H9 (cell line): ENCODE data around the gene CDH23. TPM values are rescaled to one million over a fixed set of nuclear protein-coding genes. Genes with fewer than 3 reads are reported as not detected.

Experiments used
- DNase-seq: peaks from one replicate; pipeline ENCODE4 v3.0.0-alpha.2; 2017
- H2AFZ ChIP-seq: one replicate; pipeline ENCODE4 v1.6.1; 2013; ENCODE audit warnings: mild to moderate bottlenecking, low read length, control low read depth, moderate library complexity
- H2AK5ac ChIP-seq: 2 replicates; pipeline ENCODE4 v1.6.1; 2013; ENCODE audit warnings: low read length, control low read depth, mixed read lengths; ENCODE audit not compliant: insufficient read length
- H2BK120ac ChIP-seq: one replicate; pipeline ENCODE4 v1.6.1; 2013; ENCODE audit warnings: low read depth, mild to moderate bottlenecking, low read length, control low read depth, inconsistent platforms; ENCODE audit not compliant: poor library complexity, severe bottlenecking
- H2BK12ac ChIP-seq: 2 replicates; pipeline ENCODE4 v1.6.1; 2013; ENCODE audit warnings: low read length, control low read depth, mixed read lengths, low read depth; ENCODE audit not compliant: insufficient read length
- H2BK15ac ChIP-seq: 2 replicates; pipeline ENCODE4 v1.6.1; 2013; ENCODE audit warnings: low read depth, low read length, control low read depth
- H2BK20ac ChIP-seq: one replicate; pipeline ENCODE4 v1.6.1; 2013; ENCODE audit warnings: low read depth, mild to moderate bottlenecking, low read length, control low read depth, inconsistent platforms; ENCODE audit not compliant: poor library complexity, severe bottlenecking
- H2BK5ac ChIP-seq: 2 replicates; pipeline ENCODE4 v1.6.1; 2013; ENCODE audit warnings: low read length, control low read depth, mixed read lengths; ENCODE audit not compliant: insufficient read length
- H3K14ac ChIP-seq: 2 replicates; pipeline ENCODE4 v1.6.1; 2013; ENCODE audit warnings: low read length, control low read depth; ENCODE audit not compliant: insufficient read depth
- H3K18ac ChIP-seq: 2 replicates; pipeline ENCODE4 v1.6.1; 2013; ENCODE audit warnings: low read depth, mild to moderate bottlenecking, mixed read lengths, low read length, control low read depth; ENCODE audit not compliant: insufficient read length
- H3K23ac ChIP-seq: 2 replicates; pipeline ENCODE4 v1.6.1; 2013; ENCODE audit warnings: low read length, control low read depth, mixed read lengths, low read depth; ENCODE audit not compliant: insufficient read length
- H3K23me2 ChIP-seq: 2 replicates; pipeline ENCODE4 v1.6.1; 2013; ENCODE audit warnings: low read depth, mild to moderate bottlenecking, mixed read lengths, low read length, control low read depth; ENCODE audit not compliant: insufficient read length, poor library complexity, severe bottlenecking
- H3K27ac ChIP-seq: 2 replicates; pipeline ENCODE4 v1.5.1; 2013; ENCODE audit warnings: low read length, control low read depth, mixed read lengths, low read depth; ENCODE audit not compliant: insufficient read length
- H3K27me3 ChIP-seq: 2 replicates; pipeline ENCODE4 v1.6.1; 2013; ENCODE audit warnings: low read length, control low read depth, inconsistent platforms; ENCODE audit not compliant: insufficient read depth
- H3K4ac ChIP-seq: 2 replicates; pipeline ENCODE4 v1.6.1; 2013; ENCODE audit warnings: low read depth, mild to moderate bottlenecking, control low read depth, inconsistent platforms, low read length, moderate library complexity
- H3K4me1 ChIP-seq: 2 replicates; pipeline ENCODE4 v1.6.1; 2013; ENCODE audit warnings: low read length, control low read depth, inconsistent platforms; ENCODE audit not compliant: insufficient read depth
- H3K4me2 ChIP-seq: 2 replicates; pipeline ENCODE4 v1.6.1; 2013; ENCODE audit warnings: low read length, control low read depth, mixed read lengths; ENCODE audit not compliant: insufficient read length, insufficient read depth
- H3K56ac ChIP-seq: 2 replicates; pipeline ENCODE4 v1.6.1; 2013; ENCODE audit warnings: low read depth, mild to moderate bottlenecking, mixed read lengths, low read length, control low read depth; ENCODE audit not compliant: insufficient read length
- H3K79me1 ChIP-seq: 2 replicates; pipeline ENCODE4 v1.6.1; 2013; ENCODE audit warnings: low read depth, mild to moderate bottlenecking, moderate library complexity, low read length, control low read depth, inconsistent platforms; ENCODE audit not compliant: insufficient read depth, poor library complexity, severe bottlenecking
- H3K79me2 ChIP-seq: 2 replicates; pipeline ENCODE4 v1.6.1; 2013; ENCODE audit warnings: low read length, control low read depth, inconsistent platforms; ENCODE audit not compliant: insufficient read depth
- H3K9ac ChIP-seq: 2 replicates; pipeline ENCODE4 v1.6.1; 2013; ENCODE audit warnings: low read length, control low read depth, mixed read lengths; ENCODE audit not compliant: insufficient read length; ENCODE audit errors: extremely low read depth
- H3K9me3 ChIP-seq: one replicate; pipeline ENCODE4 v1.6.1; 2013; ENCODE audit warnings: low read depth, low read length, inconsistent platforms; ENCODE audit not compliant: control insufficient read depth
- H3T11ph ChIP-seq: one replicate; pipeline ENCODE4 v1.6.1; 2013; ENCODE audit warnings: mild to moderate bottlenecking, low read length, control low read depth, inconsistent platforms
- H4K20me1 ChIP-seq: one replicate; pipeline ENCODE4 v1.6.1; 2013; ENCODE audit not compliant: control insufficient read depth, insufficient read length, insufficient read depth
- H4K5ac ChIP-seq: 2 replicates; pipeline ENCODE4 v1.6.1; 2013; ENCODE audit warnings: low read depth, mild to moderate bottlenecking, mixed read lengths, low read length, control low read depth; ENCODE audit not compliant: insufficient read length
- H4K8ac ChIP-seq: replicated peaks from 2 replicates; pipeline ENCODE4 v1.6.1; 2013; ENCODE audit warnings: low read length, control low read depth, mixed read lengths, low read depth; ENCODE audit not compliant: insufficient read length
- H4K91ac ChIP-seq: 2 replicates; pipeline ENCODE4 v1.6.1; 2013; ENCODE audit warnings: low read depth, mild to moderate bottlenecking, moderate library complexity, mixed read lengths, low read length, control low read depth; ENCODE audit not compliant: insufficient read length
- H3K27ac Mint-ChIP-seq, 3 experiments: 2 replicates in 2 of 3; 3 replicates in 1 of 3; pipeline ENCODE4 v1.8.0; 2020 to 2021; ENCODE audit warnings: mixed read lengths in 3 of 3, mild to moderate bottlenecking in 1 of 3, moderate library complexity in 1 of 3
- H3K27me3 Mint-ChIP-seq: 2 replicates; pipeline ENCODE4 v1.8.0; 2021; ENCODE audit warnings: low read depth, mild to moderate bottlenecking, moderate library complexity, mixed read lengths
- H3K36me3 Mint-ChIP-seq, 3 experiments: 2 replicates in 2 of 3; 3 replicates in 1 of 3; pipeline ENCODE4 v1.8.0; 2020 to 2021; ENCODE audit warnings: low read depth in 3 of 3, mixed read lengths in 3 of 3; ENCODE audit not compliant: insufficient read depth in 1 of 3
- H3K4me1 Mint-ChIP-seq, 2 experiments: 2 replicates each; pipeline ENCODE4 v1.8.0; 2020; ENCODE audit warnings: mixed read lengths in 2 of 2
- H3K4me3 Mint-ChIP-seq, 2 experiments: 2 replicates in 1 of 2; 3 replicates in 1 of 2; pipeline ENCODE4 v1.8.0; 2020 to 2021; ENCODE audit warnings: mild to moderate bottlenecking in 2 of 2, mixed read lengths in 2 of 2, moderate library complexity in 1 of 2
- H3K9me3 Mint-ChIP-seq, 2 experiments: 2 replicates in 1 of 2; 3 replicates in 1 of 2; pipeline ENCODE4 v1.8.0; 2020; ENCODE audit warnings: mild to moderate bottlenecking in 2 of 2, mixed read lengths in 2 of 2, moderate library complexity in 1 of 2
- CTCF ChIP-seq: fragments of 200-600 bp; sonication (generic); conservative IDR thresholded peaks from 3 replicates; pipeline ENCODE4 v1.8.0; 2021; ENCODE audit warnings: antibody characterized with exemption, mild to moderate bottlenecking
- WGBS: extraction: QIAGEN DNeasy Blood & Tissue Kit; methylation state at CpG from one replicate; pipeline ENCODE4 v1.1.7; 2013; ENCODE audit warnings: missing lambda C conversion rate, low lambda C conversion rate, mixed read lengths; ENCODE audit not compliant: insufficient read length; ENCODE audit errors: extremely low coverage; 5-methylcytosine and 5-hydroxymethylcytosine counted together
- total RNA-seq: library from RNA; stranded (reverse); gene quantifications from 2 replicates; pipeline ENCODE4 v1.2.1, GENCODE V29; 2021

Gene CDH23
- total RNA-seq, 1 experiment from 2014 or later = 2.1 TPM

- H2BK12ac ChIP-seq = no peak overlapping the region
These were observed 20.8 kb upstream of the CDH23 start for GRCh38 chr10:71375952-71376351.

More at GRCh38 chr10:71375952-71376351, 20.8 kb upstream of the CDH23 start:
- Histone ChIP-seq H3K4me2 (no peak overlapping the region), H4K8ac (no peak overlapping the region), H3K9me3 (no peaks in the 10 kb centered on the region), H2BK5ac (no peak overlapping the region), H3K18ac (no peak overlapping the region), H4K20me1 (no peaks in the 10 kb centered on the region), H3K79me1 (no peaks in the 10 kb centered on the region), H3K9ac (no peak overlapping the region), H2BK120ac (no peak overlapping the region), H3K4ac (no peak overlapping the region), H4K5ac (no peak overlapping the region), H3K23me2 (no peaks in the 10 kb centered on the region), H3K4me1 (no peaks in the 10 kb centered on the region), H2BK20ac (no peak overlapping the region), H2AFZ (no peak overlapping the region), H3K56ac (no peak overlapping the region), H3K27me3 (no peaks in the 10 kb centered on the region), H3T11ph (no peak overlapping the region), H2BK15ac (no peak overlapping the region), H3K27ac (no peak overlapping the region), H2AK5ac (no peak overlapping the region), H3K79me2 (no peaks in the 10 kb centered on the region), H3K23ac (no peak overlapping the region), H4K91ac (no peak overlapping the region), H3K14ac (no peak overlapping the region)
- no CpG with 5 or more reads among the region's 3 CpGs for WGBS
- TF ChIP-seq CTCF = no peak
- peak overlapping the region in 1 of 2 experiments; percentile 29; a peak in 1 of 5 replicates for H3K4me3 Mint-ChIP-seq
- H3K36me3 Mint-ChIP-seq = no peaks in the 10 kb centered on the region
- peak overlapping the region in 1 of 3 experiments; percentile 50; a peak in 1 of 7 replicates for H3K27ac Mint-ChIP-seq
- H3K9me3 Mint-ChIP-seq = no peaks in the 10 kb centered on the region
- DNase-seq = no peak
- peaks cover 4 to 5% of the 10 kb centered on the region in 2 experiments for H3K4me1 Mint-ChIP-seq
- peaks cover 22% of the 10 kb centered on the region for H3K27me3 Mint-ChIP-seq
